Activated T-cell treated with anti-CD3 and anti-CD28 coated beads for 1 hour (primary cell): ENCODE data around the gene TCFL5.

ENCODE experiments used
- DNase-seq: peaks from one replicate; pipeline ENCODE4 v3.0.0-alpha.2; 2020; ENCODE audit warnings: low read depth

Gene TCFL5

DNA sequence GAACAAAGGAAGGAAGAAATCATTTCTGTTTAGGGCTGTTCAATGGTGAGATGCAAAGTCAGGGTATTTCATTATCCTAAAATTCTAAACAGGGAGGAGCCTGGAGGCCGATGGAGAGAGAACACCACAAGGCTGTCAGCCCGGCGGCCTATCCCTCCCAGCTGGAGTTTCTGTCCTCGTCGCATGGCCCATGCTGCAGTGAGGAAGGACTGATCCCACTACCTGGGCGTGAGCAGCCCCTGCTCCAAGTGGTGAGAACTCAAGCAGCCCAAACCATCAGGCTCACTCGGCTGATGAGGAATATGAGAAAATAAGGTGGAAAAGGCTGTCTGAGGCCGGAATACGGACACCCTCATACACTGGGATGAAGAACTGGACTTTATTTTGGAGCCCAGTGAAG, 33.9 kb upstream of the TCFL5 start:
- no peak for DNase-seq

DNA sequence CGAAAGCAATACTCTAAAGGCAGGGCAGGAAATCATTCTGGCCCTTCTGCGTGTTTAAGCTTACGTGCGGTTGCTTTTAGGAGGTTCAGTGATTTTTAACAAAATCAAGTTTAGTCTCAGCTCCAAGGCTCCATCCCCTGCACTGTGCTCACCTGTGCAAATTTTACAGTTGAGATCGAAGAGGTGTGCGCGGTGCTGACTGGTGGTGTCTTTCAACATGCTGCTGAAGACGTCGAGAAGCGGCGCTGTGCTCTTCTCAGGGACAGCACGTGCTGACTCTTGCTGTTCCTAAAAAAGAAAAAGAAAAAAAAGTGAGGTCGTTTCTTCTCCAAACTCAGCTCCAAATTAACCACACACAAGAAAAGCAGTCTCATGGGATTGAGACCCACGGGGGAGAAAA, 32.6 kb upstream of the TCFL5 start:
- DNase-seq = no peak

DNA sequence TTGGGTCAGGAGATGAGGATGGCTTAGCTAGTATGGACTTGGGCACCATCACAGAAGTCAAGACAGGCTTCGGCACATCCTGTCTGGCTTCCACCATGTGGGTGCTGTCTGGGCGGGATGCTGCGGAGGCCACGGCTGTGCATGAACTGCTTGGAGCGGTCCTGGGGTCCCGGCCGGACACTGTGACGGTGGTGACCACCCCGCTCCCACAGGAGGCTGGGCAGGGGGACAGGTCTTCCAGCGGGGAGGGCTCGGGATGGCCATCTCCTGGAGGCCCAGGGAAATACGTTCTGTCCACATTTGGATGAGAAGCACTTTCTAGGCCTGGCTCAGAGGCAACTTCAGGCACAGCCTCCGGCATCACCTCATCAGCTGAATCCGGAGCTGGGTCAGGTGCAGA, 32.1 kb upstream of the TCFL5 start:
- no peak for DNase-seq

DNA sequence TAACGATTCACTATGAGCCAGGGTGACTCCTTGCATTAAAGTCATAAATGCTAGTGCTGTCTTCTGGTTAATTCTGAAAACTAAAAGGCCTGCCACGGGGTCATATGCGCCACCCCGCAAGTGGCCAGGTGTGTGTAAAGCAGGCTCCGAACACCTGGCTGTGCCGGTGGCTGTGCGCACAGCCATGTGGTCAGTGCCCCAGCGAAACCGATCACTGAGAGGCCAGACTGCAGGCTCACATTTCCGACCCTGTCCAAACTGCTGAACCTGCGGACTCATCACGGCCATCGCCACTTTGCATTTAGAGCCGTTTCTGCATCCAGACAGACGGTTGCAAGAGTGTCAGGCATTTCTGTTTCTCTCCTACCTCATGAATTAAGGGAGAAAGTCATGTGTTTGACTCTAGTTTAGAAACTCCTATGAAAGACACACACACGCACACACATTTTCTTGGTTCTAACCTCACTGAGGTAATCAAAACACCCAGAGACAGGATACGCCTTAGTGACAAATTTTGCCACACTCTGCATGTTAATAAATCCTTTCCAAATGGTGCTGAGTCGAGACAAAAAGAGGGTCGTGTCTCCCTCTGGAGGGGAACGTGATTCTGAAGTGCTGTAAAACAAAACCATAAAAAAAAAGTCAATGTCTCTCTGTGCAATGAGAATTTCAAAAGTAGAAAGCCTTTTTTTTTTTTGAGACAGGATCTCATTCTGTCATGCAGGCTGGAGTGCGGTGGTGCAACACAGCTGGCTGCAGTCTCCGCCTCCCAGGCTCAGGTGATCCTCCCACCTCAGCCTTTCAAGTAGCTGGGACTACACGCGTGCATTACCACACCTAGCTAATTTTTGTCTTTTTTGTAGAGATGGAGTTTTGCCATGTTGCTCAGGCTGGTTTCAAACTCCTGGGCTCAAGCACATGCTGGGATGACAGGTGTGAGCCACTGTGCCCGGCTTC, 31.0 kb upstream of the TCFL5 start:
- no peak for DNase-seq

DNA sequence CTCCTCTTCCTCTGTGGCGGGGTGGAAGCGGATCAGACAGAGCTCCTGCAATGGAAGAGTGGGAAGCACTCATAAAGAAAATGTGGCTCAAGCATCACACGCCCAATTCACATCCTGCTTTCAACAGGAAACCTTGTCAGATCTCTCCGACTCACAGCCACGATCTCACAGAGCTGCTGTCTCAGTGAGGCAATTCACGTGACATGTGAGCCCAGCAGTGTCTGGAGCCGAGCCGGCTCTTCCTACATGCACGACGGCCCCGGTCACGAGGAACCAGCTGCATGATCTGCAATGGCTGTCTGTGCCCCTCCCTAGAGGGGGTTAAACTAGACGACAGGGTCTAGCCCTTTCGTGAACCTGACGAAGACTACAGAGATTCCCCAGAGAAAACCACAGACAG, 29.5 kb upstream of the TCFL5 start:
- peak; percentile 34 for DNase-seq

DNA sequence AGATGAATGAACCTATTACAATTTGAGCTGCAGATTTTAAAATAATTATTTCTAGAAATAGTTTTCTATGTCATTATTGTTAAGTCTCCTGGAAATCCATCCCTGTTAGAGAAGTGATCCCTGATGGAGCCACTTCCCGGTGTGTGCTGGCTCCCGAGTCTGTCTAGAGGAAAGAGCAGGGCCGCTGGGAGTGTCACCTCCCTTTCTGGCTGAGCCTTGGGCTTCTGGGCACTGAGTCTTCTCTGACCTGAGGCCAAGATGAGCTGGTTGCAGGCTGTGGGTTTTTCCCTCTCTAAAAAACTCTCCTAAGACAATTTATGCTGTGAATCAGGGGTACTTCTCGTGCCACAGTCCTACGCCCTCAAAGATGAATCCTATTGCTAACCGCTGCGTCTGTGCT, 28.8 kb upstream of the TCFL5 start:
- DNase-seq = no peak

DNA sequence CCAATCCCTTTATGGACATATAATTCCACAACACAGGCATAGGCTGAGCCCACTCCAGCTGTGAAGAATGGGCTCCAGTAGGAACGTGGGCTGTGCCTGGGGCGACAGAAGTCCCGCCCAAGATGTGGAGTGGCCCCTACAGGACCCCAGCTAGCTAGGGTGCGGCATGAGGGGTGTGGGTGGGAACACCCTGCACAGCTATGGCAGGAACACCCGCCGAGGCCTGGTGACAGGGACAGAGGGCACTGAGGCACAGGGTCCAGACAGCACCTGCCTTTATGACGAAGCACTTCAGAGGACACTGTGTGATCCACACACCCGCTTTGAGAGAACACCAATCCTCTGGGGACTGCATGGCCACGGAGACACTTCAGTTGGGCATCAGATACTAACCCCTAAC, 28.2 kb upstream of the TCFL5 start:
- DNase-seq = no peak

DNA sequence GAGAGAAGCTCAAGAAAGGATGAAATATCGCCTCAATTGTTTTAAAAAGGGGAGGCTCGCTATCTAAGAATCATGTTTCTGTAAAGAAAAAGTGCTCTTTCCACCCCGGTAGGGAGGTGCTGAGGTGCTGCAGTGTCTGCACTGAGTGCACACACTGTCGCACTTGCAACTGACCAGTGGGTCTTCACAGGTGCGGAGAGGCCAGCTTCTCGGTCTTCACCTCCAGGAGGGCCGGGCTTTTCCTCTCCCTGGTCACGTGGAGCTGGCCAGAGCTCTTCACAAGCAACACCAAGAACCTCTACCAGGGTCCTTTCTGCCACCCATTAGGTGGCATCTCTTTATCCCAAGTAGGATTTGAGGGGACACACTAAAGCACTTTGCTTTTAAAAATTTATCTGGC, 27.8 kb upstream of the TCFL5 start:
- no peak for DNase-seq

DNA sequence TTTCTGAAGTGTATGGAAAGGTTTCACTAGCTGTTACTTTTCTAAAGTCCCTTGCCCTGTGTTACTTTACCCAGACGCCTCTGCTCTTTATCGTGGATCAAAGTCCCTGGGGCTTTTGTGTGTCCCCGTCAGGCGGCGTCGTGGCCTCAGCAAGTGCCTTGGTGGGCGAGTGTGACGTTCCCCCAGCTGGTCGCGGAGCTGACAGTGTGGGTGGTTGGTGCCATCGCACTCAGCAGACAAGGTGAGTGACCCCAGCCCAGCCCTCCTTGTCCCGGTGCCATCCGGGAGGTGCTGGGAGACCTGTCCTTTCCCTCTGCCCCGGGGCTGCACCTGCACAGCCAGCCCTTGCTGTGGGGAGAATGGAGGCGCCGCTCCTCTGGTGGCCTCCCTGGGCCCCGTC, 27.3 kb upstream of the TCFL5 start:
- DNase-seq = no peak

DNA sequence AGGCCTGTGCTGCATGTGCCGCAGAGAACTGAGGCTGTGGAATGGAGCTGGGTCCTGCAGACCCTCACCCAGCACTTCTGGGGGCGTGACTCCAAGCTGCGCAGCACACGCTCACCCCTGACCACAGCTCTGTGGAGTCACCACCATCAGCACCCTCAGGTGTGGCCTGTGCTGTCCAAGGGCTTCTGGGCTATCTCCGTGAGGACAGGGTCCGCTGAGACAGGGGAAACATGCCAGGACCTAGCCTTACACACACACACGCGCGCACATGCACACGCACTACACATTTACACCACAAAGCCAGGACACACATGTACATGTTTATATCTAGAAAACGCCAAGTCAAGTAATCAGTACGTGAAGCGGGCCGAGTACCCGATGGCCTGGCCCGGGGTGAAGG, 26.8 kb upstream of the TCFL5 start:
- DNase-seq = no peak

DNA sequence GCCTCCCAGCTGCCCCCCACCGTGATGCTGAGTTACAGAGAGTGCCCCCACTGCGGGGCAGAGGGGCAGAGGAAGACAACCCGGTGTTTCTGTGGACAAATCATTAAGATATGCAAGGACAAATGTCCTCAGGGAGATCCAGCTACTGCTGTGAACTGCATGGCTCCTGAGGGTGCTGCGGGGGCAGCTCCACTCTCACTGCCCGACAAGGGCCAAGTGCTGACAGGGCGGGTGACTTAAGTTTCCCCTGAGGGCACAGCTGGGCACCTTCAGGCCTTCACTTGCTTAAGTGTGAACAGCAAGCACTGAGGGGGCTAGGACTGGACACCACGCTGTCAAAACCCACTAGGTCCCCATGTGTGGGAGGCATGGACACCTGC, 26.2 kb upstream of the TCFL5 start:
- no peak for DNase-seq

DNA sequence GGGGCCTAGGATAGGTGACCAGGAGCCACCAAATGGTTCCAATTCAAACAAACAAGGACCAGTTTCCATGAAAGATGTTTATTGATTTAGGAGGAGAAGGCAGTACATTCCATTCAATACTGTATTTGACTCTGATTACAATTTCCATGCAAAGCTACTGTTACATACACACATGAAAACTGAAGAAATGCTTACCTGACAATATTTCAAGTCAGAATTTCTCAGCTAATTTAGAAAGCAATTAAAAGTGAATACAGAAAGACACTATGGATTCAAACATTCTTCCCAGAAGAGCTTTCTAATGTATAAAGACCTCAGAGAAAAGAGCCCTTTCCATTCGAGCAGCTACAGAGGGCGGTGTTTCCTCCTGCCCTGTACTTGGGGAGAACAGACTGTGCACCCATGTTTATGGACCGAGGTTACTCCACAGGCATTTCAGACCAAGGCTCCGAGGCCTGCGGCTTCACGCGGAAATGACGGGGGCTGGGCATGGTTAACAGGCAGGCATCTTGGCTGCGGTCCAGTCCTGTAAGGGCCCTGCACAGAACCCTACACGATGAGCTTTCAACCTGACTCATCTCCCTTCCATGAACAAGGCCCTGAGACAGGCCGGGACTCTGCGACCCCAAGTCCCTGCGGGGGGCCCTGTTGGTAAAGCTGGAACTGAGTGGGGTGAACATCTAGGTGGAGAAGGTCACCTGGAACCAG, 25.7 kb upstream of the TCFL5 start:
- DNase-seq = peak; percentile 23

DNA sequence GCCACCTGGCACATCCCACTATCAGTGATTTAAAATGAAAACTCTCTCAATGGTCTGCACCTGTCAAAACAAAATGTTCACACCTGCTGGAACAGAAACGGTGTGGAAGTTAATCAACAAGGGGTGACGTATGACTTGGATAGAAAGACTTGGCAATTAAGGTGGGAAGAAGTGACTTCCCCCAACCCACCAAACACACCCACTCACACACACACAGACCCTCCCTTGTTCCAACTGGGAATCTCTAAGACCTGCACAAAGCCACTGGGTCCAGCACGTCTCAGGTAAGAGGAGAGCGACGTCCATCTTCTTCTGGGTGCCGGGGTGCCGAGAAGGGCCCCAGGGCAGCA, 25.1 kb upstream of the TCFL5 start:
- no peak for DNase-seq

DNA sequence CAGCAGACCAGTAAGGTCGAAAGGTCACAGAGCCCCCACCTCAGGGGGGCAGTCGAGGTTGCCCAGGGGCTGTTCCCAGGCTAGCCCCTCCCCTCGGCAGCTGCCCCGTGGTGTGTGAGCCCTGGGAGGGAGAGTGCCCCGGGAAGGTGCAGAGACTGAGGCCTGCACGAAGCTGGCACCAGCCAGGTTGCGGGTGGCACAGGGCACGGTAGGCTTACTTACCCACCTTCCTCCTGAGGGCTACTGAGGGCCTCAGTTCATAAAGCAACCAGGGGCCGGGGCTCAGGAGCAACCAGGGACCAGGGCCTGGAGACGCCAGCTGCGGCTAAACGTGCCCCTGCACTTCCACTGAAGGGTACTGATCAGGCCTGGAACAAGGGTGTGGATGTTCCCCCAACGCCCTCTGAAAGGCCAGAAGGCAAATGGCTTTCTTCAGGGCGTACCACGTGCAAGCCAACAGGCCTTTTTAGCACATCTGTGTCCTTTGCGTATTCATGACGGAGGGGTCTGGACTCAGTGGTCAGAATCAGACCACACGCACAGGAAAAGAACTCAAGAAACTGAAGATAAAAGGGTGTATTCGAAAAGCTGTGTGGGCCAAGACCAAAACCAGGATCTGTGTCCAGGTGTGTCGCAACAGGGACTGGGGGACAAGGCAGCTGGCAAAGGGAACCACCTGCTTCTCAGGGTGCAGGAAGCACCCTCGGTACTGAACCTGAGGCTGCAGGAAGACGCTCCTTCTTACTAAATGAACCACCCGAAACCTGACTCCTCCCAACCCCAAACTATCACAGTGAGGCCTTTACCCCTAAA, 24.5 kb upstream of the TCFL5 start:
- DNase-seq = no peak

DNA sequence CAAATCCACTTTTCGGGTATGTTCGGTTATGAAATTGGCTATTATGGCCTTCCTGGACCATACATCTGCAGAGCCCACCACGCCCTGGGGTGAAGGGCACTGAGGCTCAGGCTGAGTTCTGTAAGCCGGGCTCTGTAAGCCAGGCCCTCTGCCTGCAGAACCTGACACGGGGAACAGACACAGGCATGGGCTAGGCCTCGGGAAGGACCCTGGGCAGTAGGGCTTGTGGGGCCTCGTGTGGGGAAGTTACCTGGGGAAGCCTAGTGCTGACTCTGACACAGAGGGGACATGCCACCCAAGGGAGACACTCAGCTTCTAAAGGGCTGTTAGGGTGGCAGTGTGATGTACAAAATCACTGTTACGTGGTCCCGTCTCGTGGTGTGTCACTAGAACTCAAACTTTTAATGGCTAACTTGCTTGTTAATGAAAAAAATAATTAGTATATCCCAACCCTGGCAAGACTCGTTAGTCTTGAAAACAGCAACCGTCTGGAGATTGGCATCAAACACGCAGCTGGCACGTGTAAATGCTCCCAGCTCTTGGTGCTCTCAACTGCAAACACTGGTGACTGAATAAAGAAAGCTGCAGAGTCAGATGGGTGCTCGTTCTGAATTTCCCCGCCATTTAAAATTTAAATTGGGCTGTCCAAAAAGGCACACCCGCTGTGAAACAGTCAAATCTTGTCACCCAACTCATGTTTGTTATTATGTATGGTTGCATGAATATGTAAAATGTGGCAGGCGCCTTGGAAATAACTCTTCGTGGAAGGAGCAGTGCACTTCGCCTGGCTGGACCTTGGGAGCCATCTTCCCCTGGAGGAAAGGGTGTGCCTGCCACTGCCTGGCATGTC, 23.6 kb upstream of the TCFL5 start:
- no peak for DNase-seq

DNA sequence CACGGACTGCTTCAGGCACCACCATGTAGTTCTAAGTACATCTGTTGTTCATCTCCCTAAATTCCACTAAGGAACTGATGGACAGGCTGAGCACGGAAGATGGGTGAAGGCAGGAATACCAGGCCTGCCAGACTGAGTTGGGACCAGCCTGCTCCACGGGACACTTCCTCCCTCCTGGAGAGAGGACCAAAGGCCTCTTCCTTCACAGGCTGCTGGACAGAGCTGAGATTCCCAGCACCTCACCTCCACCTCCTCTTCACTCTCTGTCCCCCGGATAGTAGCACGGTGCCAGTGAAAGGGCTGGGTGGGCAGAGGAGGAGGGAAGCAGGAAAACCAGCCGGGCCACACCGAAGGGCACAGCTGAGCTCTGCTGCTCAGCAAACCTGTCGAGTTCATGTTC, 22.9 kb upstream of the TCFL5 start:
- DNase-seq = no peak

DNA sequence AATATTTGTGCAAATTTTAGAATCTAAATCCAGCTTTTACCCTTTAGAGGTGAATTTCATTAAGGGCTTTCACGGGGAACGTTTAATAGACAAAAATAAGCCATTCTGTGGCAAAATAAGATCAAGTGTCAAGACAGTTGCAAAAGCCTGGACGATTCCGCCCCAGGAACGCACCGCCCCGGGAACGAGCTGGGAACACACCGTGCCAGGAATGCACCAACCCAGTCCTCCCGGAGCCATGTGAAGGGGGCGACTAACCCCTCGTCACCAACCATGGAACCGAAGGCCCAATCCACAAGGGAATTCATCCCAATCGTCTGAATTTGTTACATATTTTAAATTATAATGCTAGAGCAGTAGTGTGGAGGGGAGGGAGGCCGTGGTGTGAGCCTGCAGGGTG, 20.8 kb upstream of the TCFL5 start:
- DNase-seq = no peak

DNA sequence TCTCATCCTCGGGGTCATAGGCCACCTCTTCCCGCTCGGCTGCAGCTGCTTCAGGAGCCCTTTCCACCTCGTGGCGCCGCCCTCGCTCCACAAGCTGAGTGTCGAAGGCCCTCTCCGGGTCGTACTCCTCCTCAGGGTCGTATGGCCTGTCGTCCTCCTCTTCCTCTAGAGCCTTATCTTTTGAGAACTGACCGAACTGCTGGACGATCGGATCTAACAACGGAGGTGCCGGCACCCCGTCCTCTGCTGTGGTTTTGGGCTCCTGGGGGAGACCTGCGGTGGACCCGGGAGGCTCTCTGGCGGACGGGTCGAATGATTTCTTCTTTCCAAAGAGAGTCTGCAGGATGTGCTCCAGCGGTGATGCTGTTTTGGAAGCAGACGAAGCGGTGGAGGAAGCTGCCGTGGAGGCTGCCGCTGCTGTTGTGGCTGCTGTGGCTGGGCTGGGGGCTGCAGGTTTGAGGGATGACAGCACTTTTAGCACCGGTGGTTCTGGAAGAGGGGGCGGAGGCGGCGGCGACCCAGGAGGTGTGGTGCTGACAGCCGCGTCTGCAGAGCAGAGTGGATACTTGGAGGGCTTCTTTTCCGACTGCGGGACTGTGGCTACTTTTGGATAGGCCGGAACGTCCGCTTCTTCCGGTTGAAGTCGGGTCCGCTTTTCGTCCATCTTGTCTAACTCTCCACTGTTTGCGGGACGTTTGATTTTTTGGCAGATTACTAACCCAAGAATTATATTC, 20.2 kb upstream of the TCFL5 start:
- DNase-seq = no peak

DNA sequence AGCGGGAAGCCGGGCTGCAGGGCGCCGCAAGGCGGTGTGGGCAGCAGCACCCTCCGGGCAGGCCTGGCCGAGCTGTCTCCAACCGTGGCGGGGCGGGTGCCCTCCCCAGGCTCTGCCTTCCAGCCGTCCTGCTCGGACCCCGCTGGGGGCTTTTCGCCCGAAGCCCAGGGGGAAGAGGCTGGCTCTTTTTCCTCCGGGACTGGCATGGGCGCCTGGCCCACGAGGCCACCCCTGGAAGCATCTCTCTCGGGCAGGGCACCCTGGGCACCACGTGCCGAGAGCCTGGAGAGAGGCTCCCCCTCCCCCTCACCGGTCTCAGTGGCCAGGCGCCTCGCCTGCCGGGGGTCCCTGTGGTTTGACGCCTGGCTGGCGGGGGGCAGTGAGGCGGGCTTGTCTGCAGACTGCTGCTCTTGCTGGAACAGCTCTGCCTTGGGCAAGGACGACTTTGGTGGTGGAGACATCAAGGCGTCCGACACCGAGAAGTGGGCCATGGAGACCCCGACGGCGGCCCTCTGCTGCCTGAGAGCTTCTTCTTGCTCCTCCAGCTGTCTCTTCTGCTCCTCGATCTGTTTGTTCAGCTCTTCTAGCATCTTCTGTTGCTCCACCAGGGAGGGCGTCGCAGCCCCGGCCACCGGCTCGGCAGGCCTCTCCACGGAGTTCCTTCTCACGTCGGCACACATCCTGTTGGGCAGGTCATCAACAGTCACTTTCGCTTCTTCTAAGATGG, 19.5 kb upstream of the TCFL5 start:
- no peak for DNase-seq

DNA sequence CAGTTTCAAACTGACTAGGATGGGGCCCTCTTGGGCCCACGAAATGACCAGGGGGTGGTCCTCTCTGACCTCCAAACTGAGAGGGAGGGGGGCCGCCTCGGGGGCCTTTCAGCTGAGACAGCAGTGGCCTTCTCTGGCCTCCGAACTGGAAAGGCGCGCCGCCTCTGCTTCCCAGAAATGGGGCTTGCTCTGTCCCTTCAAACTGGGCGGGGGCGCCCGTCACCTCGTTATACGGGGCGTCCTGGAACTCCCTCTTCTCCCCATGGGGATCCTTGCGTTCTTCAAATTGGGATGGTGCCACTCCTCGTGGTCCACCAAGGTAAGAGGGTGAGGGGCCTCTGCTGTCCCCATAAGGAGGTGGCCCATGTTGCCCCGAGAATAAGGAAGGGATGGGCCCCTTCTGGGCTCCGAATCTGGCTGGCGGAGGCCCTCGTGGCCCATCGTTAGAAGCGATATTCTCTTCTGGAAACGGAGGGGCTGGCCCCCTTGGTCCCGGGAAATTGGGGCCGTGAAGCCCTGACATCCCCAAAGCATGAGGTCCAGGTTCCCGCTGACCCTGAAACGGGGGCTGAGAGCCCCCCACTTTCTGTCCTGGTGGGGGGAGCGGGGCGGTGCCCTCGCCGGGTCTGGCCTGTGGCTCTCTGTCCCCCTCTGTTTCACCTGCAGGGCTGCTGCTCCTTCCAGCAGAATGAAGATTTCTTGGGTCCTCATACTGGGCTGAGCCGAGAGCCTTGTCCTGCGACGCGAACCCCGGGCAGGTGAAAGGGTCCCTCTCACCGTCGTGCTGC, 18.7 kb upstream of the TCFL5 start:
- no peak for DNase-seq
